SK-N-SH treated with all-trans-retinoic acid at 6 μM for 48 hours (cell line): ENCODE data around the gene PARD3.

Experiments
- BACH2 ChIP-seq: fragments of 250-450 bp; sonication (Bioruptor Pico); IDR thresholded peaks from 2 replicates; pipeline ENCODE4 v1.9.0; 2021; ENCODE audit warnings: mild to moderate bottlenecking, borderline replicate concordance
- RARB ChIP-seq: fragments of 250-450 bp; sonication (Bioruptor Pico); IDR thresholded peaks from 2 replicates; pipeline ENCODE4 v1.8.0; 2021; ENCODE audit warnings: mild to moderate bottlenecking, moderate library complexity
- TF ChIP-seq, protein P1 (sequence below): fragments of 250-450 bp; sonication (Bioruptor Pico); IDR thresholded peaks from 2 replicates; pipeline ENCODE4 v1.8.0; 2021; ENCODE audit warnings: low read depth, mild to moderate bottlenecking, moderate library complexity, borderline replicate concordance

DNA sequence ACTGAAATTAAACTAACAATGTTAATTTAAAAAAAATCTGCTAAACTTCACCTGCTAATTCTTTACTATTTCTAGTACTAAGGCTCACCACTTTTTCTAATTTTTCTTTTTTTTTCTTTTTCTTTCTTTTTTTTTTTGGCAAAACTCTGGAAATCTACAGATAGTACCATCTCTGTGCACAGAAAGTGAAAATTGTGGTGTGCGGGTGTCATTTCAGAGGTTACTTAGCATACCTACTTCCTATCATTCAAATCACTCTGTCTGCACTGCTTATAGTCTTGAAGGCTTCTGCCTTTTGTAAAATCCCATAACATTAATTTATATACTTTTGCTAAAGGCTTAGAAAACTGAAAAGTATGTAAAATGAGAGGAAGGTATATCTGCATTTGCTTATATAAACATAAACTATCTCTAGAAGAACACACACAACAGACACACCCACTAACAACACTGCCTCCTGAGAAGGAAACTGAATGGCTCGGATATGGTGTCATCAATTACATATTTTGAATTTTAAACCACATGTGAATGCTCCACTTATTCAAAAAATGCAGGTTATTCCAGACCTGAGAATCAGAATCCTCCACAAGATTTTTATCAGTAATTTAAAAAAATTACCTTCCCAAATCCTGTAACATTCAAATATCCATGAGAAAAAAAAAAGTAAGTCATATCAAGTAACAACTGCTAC lies 229.5 kb downstream of the PARD3 start:
- TF ChIP-seq, protein P1, sequence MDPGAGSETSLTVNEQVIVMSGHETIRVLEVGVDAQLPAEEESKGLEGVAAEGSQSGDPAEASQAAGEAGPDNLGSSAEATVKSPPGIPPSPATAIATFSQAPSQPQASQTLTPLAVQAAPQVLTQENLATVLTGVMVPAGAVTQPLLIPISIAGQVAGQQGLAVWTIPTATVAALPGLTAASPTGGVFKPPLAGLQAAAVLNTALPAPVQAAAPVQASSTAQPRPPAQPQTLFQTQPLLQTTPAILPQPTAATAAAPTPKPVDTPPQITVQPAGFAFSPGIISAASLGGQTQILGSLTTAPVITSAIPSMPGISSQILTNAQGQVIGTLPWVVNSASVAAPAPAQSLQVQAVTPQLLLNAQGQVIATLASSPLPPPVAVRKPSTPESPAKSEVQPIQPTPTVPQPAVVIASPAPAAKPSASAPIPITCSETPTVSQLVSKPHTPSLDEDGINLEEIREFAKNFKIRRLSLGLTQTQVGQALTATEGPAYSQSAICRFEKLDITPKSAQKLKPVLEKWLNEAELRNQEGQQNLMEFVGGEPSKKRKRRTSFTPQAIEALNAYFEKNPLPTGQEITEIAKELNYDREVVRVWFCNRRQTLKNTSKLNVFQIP (CRISPR knock-in tag) = no peak
- no peak for TF ChIP-seq BACH2 (CRISPR knock-in tag)
- no peak for TF ChIP-seq RARB (CRISPR knock-in tag)
